Measurements from ENCODE around the gene CELF2. TPM values are rescaled to one million over a fixed set of nuclear protein-coding genes. Genes with fewer than 3 reads are reported as not detected.

The CELF2 gene
- total RNA-seq, 1 donor from 2014 or later, result 3.8 TPM

GRCh38 chr10:11068861-11069633 lies 51.4 kb downstream of the CELF2 start:
- Mint-ChIP-seq H3K36me3 (ENCODE audit: insufficient read depth) (no peaks in the 10 kb centered on the region), H3K27ac (no peak overlapping the region), H3K4me1 (ENCODE audit: low read depth) (no peaks in the 10 kb centered on the region), H3K9me3 (ENCODE audit: low read depth) (no peaks in the 10 kb centered on the region), H3K4me3 (ENCODE audit: low read depth) (no peak overlapping the region), H3K27me3 (peaks cover 16% of the 10 kb centered on the region)
- TF ChIP-seq CTCF (IDR thresholded peaks at IDR 0.05; ENCODE audit: unreplicated experiment), result no peak
- DNase-seq (ENCODE audit: low spot score, unreplicated experiment), result no peak

- no peak for DNase-seq (ENCODE audit: low spot score, unreplicated experiment)
- H3K9me3 Mint-ChIP-seq (ENCODE audit: low read depth), result no peaks in the 10 kb centered on the region
- no peak for TF ChIP-seq CTCF (IDR thresholded peaks at IDR 0.05; ENCODE audit: unreplicated experiment)
- H3K27ac Mint-ChIP-seq, result no peak overlapping the region
- H3K4me1 Mint-ChIP-seq (ENCODE audit: low read depth), result no peaks in the 10 kb centered on the region
- peaks cover 6% of the 10 kb centered on the region for H3K27me3 Mint-ChIP-seq
- no peak overlapping the region for H3K4me3 Mint-ChIP-seq (ENCODE audit: low read depth)
- no peaks in the 10 kb centered on the region for H3K36me3 Mint-ChIP-seq (ENCODE audit: insufficient read depth)
Measured at GRCh38 chr10:11073410-11073809, 55.7 kb downstream of the CELF2 start.

- H3K27me3 Mint-ChIP-seq, result peaks cover 6% of the 10 kb centered on the region
- H3K36me3 Mint-ChIP-seq (ENCODE audit: insufficient read depth), result no peaks in the 10 kb centered on the region
- no peaks in the 10 kb centered on the region for H3K4me1 Mint-ChIP-seq (ENCODE audit: low read depth)
- no peaks in the 10 kb centered on the region for H3K9me3 Mint-ChIP-seq (ENCODE audit: low read depth)
- TF ChIP-seq CTCF (IDR thresholded peaks at IDR 0.05; ENCODE audit: unreplicated experiment), result no peak
- no peak overlapping the region for H3K4me3 Mint-ChIP-seq (ENCODE audit: low read depth)
- no peak overlapping the region for H3K27ac Mint-ChIP-seq
- no peak for DNase-seq (ENCODE audit: low spot score, unreplicated experiment)
Measured at GRCh38 chr10:11074536-11075267, 57.0 kb downstream of the CELF2 start.

- Mint-ChIP-seq H3K9me3 (ENCODE audit: low read depth) (no peaks in the 10 kb centered on the region), H3K4me1 (ENCODE audit: low read depth) (no peaks in the 10 kb centered on the region), H3K36me3 (ENCODE audit: insufficient read depth) (no peaks in the 10 kb centered on the region), H3K27me3 (no peaks in the 10 kb centered on the region), H3K4me3 (ENCODE audit: low read depth) (no peak overlapping the region), H3K27ac (no peak overlapping the region)
- TF ChIP-seq CTCF (IDR thresholded peaks at IDR 0.05; ENCODE audit: unreplicated experiment), result no peak
- no peak for DNase-seq (ENCODE audit: low spot score, unreplicated experiment)
Measured at GRCh38 chr10:11076221-11076620, 58.5 kb downstream of the CELF2 start.

- Mint-ChIP-seq H3K4me3 (ENCODE audit: low read depth) (no peak overlapping the region), H3K27ac (no peak overlapping the region), H3K36me3 (ENCODE audit: insufficient read depth) (no peaks in the 10 kb centered on the region), H3K9me3 (ENCODE audit: low read depth) (no peaks in the 10 kb centered on the region), H3K4me1 (ENCODE audit: low read depth) (no peaks in the 10 kb centered on the region), H3K27me3 (peaks cover 8% of the 10 kb centered on the region)
- DNase-seq (ENCODE audit: low spot score, unreplicated experiment), result no peak
- TF ChIP-seq CTCF (IDR thresholded peaks at IDR 0.05; ENCODE audit: unreplicated experiment), result no peak
Measured at GRCh38 chr10:11080564-11080984, 62.9 kb downstream of the CELF2 start.
